ENCODE measurements around the gene TRAPPC8. TPM values are rescaled to one million over a fixed set of nuclear protein-coding genes. Genes with fewer than 3 reads are reported as not detected.
"Not testable (repeated sequence)": the region's sequence is repeated elsewhere in the genome, so short reads cannot be mapped to it uniquely, and the experiment has no call there.

The TRAPPC8 gene
- total RNA-seq, 1 experiment from 2014 or later, result 37.9 TPM

DNA sequence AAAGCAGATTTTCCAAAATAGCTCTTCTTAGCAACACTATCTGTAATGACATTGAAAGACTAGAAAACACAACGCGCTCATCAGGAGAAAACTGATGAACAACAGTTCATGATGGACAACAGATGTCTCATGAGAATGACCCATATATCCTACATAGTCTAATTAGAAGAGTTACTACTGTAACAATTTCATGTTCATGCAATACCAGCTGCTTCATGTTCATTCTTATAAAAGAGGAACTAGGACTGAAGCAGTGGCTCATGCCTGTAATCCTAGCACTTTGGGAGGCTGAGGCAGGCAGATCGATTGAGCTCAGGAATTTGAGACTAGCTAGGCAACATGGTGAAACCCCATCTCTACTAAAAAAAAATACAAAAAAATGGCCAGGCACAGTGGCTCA lies 22.7 kb downstream of the TRAPPC8 start:
- no peak overlapping the region for H3K27ac ChIP-seq (ENCODE audit: low read depth, low read length, poor library complexity, severe bottlenecking)
- DNase-seq (ENCODE audit: low spot score), result no peak
- no peak for TF ChIP-seq EZH2 (IDR thresholded peaks at IDR 0.05; ENCODE audit: borderline replicate concordance, low read depth, low read length, poor library complexity, severe bottlenecking)
- TF ChIP-seq, protein P1, sequence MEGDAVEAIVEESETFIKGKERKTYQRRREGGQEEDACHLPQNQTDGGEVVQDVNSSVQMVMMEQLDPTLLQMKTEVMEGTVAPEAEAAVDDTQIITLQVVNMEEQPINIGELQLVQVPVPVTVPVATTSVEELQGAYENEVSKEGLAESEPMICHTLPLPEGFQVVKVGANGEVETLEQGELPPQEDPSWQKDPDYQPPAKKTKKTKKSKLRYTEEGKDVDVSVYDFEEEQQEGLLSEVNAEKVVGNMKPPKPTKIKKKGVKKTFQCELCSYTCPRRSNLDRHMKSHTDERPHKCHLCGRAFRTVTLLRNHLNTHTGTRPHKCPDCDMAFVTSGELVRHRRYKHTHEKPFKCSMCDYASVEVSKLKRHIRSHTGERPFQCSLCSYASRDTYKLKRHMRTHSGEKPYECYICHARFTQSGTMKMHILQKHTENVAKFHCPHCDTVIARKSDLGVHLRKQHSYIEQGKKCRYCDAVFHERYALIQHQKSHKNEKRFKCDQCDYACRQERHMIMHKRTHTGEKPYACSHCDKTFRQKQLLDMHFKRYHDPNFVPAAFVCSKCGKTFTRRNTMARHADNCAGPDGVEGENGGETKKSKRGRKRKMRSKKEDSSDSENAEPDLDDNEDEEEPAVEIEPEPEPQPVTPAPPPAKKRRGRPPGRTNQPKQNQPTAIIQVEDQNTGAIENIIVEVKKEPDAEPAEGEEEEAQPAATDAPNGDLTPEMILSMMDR (conservative IDR thresholded peaks at IDR 0.05; ENCODE audit: low read depth, low read length), result no peak
- no peaks in the 10 kb centered on the region for H3K4me1 ChIP-seq (ENCODE audit: insufficient read depth, low read length, poor library complexity, severe bottlenecking)
- H3K9me3 ChIP-seq (ENCODE audit: low read depth, low read length, poor library complexity, severe bottlenecking), result no peaks in the 10 kb centered on the region
- H3K4me3 ChIP-seq (ENCODE audit: low read depth, low read length, poor library complexity, severe bottlenecking), result no peak overlapping the region
- no peaks in the 10 kb centered on the region for H3K36me3 ChIP-seq (ENCODE audit: insufficient read depth, low read length, poor library complexity, severe bottlenecking)
- intact Hi-C loops (cut with micrococcal nuclease; ENCODE audit: unreplicated experiment), result no loop called here
- no peaks in the 10 kb centered on the region for H3K27me3 ChIP-seq (replicated peaks; ENCODE audit: insufficient read depth, low read depth, low read length, poor library complexity)
- POLR2A ChIA-PET (ENCODE audit: low non-redundant PET), result no interaction called here
- no TSS peak for BruUV-seq (replicated peaks)
- CTCF ChIA-PET, result no interaction called here

DNA sequence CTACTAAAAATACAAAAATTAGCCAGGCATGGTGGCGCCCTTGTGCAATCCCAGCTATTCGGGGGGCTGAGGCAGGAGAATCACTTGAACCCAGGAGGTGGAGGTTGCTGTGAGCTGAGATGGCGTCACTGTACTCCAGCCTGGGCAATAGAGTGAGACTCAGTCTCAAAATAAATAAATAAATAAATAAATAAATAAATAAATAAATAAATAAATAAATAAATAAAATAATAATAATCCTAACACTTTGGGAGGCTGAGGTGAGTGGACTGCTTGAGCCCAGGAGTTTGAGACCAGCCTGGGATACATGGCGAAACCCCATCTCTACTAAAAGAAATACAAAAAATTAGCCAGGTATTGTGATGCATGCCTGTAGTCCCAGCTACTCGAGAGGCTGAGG lies 23.6 kb downstream of the TRAPPC8 start:
- DNase-seq (ENCODE audit: low spot score); intact Hi-C loops (cut with micrococcal nuclease; ENCODE audit: unreplicated experiment); POLR2A ChIA-PET (ENCODE audit: low non-redundant PET); H3K9me3 ChIP-seq (ENCODE audit: low read depth, low read length, poor library complexity, severe bottlenecking); H3K36me3 ChIP-seq (ENCODE audit: insufficient read depth, low read length, poor library complexity, severe bottlenecking); H3K4me1 ChIP-seq (ENCODE audit: insufficient read depth, low read length, poor library complexity, severe bottlenecking); BruUV-seq (replicated peaks); CTCF ChIA-PET; H3K4me3 ChIP-seq (ENCODE audit: low read depth, low read length, poor library complexity, severe bottlenecking); H3K27me3 ChIP-seq (replicated peaks; ENCODE audit: insufficient read depth, low read depth, low read length, poor library complexity); H3K27ac ChIP-seq (ENCODE audit: low read depth, low read length, poor library complexity, severe bottlenecking): not testable (repeated sequence)

DNA sequence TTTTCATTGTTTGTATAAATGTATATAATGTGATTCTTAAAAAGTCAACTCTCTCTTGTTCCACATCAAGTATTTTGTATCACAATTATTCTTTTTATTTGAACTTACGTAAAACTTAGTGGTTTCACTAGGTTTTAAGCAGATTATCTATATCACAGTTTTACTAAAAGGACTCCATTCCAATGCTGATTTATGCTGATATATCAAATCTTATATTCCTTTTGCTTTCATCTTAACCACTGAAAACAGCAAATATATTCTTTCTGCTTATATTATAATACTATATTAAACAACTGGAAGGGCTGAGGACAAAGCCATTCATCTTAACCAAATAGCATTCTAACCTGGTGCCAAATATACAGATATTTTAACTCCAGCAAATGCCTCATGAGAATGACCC lies 24.2 kb downstream of the TRAPPC8 start:
- TF ChIP-seq EZH2 (IDR thresholded peaks at IDR 0.05; ENCODE audit: borderline replicate concordance, low read depth, low read length, poor library complexity, severe bottlenecking), result no peak
- TF ChIP-seq, protein P1 (conservative IDR thresholded peaks at IDR 0.05; ENCODE audit: low read depth, low read length), result no peak
- Histone ChIP-seq H3K9me3 (ENCODE audit: low read depth, low read length, poor library complexity, severe bottlenecking) (no peaks in the 10 kb centered on the region), H3K36me3 (ENCODE audit: insufficient read depth, low read length, poor library complexity, severe bottlenecking) (no peaks in the 10 kb centered on the region), H3K4me3 (ENCODE audit: low read depth, low read length, poor library complexity, severe bottlenecking) (no peak overlapping the region), H3K27ac (ENCODE audit: low read depth, low read length, poor library complexity, severe bottlenecking) (no peak overlapping the region), H3K27me3 (replicated peaks; ENCODE audit: insufficient read depth, low read depth, low read length, poor library complexity) (no peaks in the 10 kb centered on the region), H3K4me1 (ENCODE audit: insufficient read depth, low read length, poor library complexity, severe bottlenecking) (no peaks in the 10 kb centered on the region)
- no peak for DNase-seq (ENCODE audit: low spot score)
- POLR2A ChIA-PET (ENCODE audit: low non-redundant PET), result no interaction called here
- intact Hi-C loops (cut with micrococcal nuclease; ENCODE audit: unreplicated experiment), result no loop called here
- CTCF ChIA-PET, result no interaction called here
- no TSS peak for BruUV-seq (replicated peaks)

DNA sequence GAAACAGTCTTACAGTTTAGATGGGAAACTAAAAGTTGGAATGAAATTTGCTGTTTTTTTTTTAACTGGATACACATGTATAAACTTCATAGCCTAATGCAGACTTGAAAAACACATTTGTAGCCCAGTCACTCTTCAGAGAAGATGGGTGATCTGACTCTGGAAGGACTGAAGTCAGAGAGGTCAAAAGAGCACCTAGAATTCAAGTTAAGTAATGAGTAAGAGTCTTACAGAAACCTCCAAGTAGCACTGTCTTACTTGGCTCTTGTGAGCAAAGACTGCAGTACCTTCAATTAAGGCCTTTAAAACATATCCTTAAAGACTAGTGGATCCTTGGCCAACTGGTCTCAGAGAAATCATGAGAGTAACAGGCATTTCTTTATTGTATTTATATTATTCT lies 41.9 kb downstream of the TRAPPC8 start:
- CTCF ChIA-PET, result no interaction called here
- no peak for DNase-seq (ENCODE audit: low spot score)
- POLR2A ChIA-PET (ENCODE audit: low non-redundant PET), result no interaction called here
- Histone ChIP-seq H3K4me1 (ENCODE audit: insufficient read depth, low read length, poor library complexity, severe bottlenecking) (no peaks in the 10 kb centered on the region), H3K9me3 (ENCODE audit: low read depth, low read length, poor library complexity, severe bottlenecking) (no peaks in the 10 kb centered on the region), H3K36me3 (ENCODE audit: insufficient read depth, low read length, poor library complexity, severe bottlenecking) (peaks cover 16% of the 10 kb centered on the region), H3K4me3 (ENCODE audit: low read depth, low read length, poor library complexity, severe bottlenecking) (no peak overlapping the region), H3K27me3 (replicated peaks; ENCODE audit: insufficient read depth, low read depth, low read length, poor library complexity) (no peaks in the 10 kb centered on the region), H3K27ac (ENCODE audit: low read depth, low read length, poor library complexity, severe bottlenecking) (no peak overlapping the region)
- intact Hi-C loops (cut with micrococcal nuclease; ENCODE audit: unreplicated experiment), result no loop called here
- TF ChIP-seq, protein P1 (conservative IDR thresholded peaks at IDR 0.05; ENCODE audit: low read depth, low read length), result no peak
- TF ChIP-seq EZH2 (IDR thresholded peaks at IDR 0.05; ENCODE audit: borderline replicate concordance, low read depth, low read length, poor library complexity, severe bottlenecking), result no peak
- BruUV-seq (replicated peaks), result no TSS peak

GRCh38 chr18:31899771-31900170 lies 43.2 kb downstream of the TRAPPC8 start:
- H3K27me3 ChIP-seq (replicated peaks; ENCODE audit: insufficient read depth, low read depth, low read length, poor library complexity); H3K4me3 ChIP-seq (ENCODE audit: low read depth, low read length, poor library complexity, severe bottlenecking); DNase-seq (ENCODE audit: low spot score); H3K9me3 ChIP-seq (ENCODE audit: low read depth, low read length, poor library complexity, severe bottlenecking); POLR2A ChIA-PET (ENCODE audit: low non-redundant PET); H3K4me1 ChIP-seq (ENCODE audit: insufficient read depth, low read length, poor library complexity, severe bottlenecking); BruUV-seq (replicated peaks); H3K36me3 ChIP-seq (ENCODE audit: insufficient read depth, low read length, poor library complexity, severe bottlenecking); intact Hi-C loops (cut with micrococcal nuclease; ENCODE audit: unreplicated experiment); H3K27ac ChIP-seq (ENCODE audit: low read depth, low read length, poor library complexity, severe bottlenecking); CTCF ChIA-PET: not testable (repeated sequence)
